CD4-positive, CD25-positive, alpha-beta regulatory T cell (primary cell): Measurements from ENCODE around the gene CNNM4. TPM values are rescaled to one million over a fixed set of nuclear protein-coding genes. Genes with fewer than 3 reads are reported as not detected.
A peak's percentile ranks its signal among the peaks of the same experiment; 100 is the strongest.

Experiments
- ATAC-seq, 2 donors: fragments of 150-1000 bp; cut with Tn5 transposase; one replicate each; pipeline ENCODE4 v1.10.0; 2021; ENCODE audit warnings: low read depth in 2 of 2, moderate number of reproducible peaks in 2 of 2, moderate library complexity in 1 of 2
- DNase-seq, 3 donors: peaks; one replicate each; pipeline versions ENCODE4 v3.0.0 to v3.0.0-alpha.2; 2012 to 2022; ENCODE audit warnings: mixed read lengths in 1 of 3
- H3K27ac ChIP-seq: one replicate; pipeline ENCODE4 v1.7.0; 2013; ENCODE audit warnings: mild to moderate bottlenecking, low read length; ENCODE audit not compliant: insufficient read depth, poor library complexity, severe bottlenecking
- H3K27me3 ChIP-seq: one replicate; pipeline ENCODE4 v1.7.0; 2013; ENCODE audit warnings: low read length; ENCODE audit not compliant: control insufficient read depth, insufficient read depth
- H3K36me3 ChIP-seq: one replicate; pipeline ENCODE4 v1.7.0; 2013; ENCODE audit warnings: mild to moderate bottlenecking, low read length, moderate library complexity; ENCODE audit not compliant: control insufficient read depth, insufficient read depth
- H3K4me1 ChIP-seq: 2 replicates; pipeline ENCODE4 v1.7.0; 2013; ENCODE audit warnings: mild to moderate bottlenecking, low read length; ENCODE audit not compliant: insufficient read depth, control insufficient read depth, poor library complexity, severe bottlenecking
- H3K4me3 ChIP-seq: one replicate; pipeline ENCODE4 v1.7.0; 2013; ENCODE audit warnings: low read depth, mild to moderate bottlenecking, low read length, moderate library complexity
- H3K9me3 ChIP-seq, 2 experiments: 1 replicate in 1 of 2; 2 replicates in 1 of 2; pipeline ENCODE4 v1.7.0; 2013; ENCODE audit warnings: low read length in 2 of 2, mild to moderate bottlenecking in 1 of 2, moderate library complexity in 1 of 2; ENCODE audit not compliant: control insufficient read depth in 2 of 2
- H3K27ac Mint-ChIP-seq, 3 donors: one replicate each; pipeline ENCODE4 v1.8.0; 2020 to 2022; ENCODE audit warnings: mild to moderate bottlenecking in 3 of 3, mixed read lengths in 3 of 3, moderate library complexity in 2 of 3
- H3K27me3 Mint-ChIP-seq: one replicate; pipeline ENCODE4 v1.8.0; 2022; ENCODE audit warnings: mild to moderate bottlenecking, mixed read lengths
- H3K36me3 Mint-ChIP-seq: one replicate; pipeline ENCODE4 v1.8.0; 2020; ENCODE audit warnings: mixed read lengths
- H3K4me1 Mint-ChIP-seq, 4 donors: one replicate each; pipeline ENCODE4 v1.8.0; 2020 to 2022; ENCODE audit warnings: mixed read lengths in 4 of 4, mild to moderate bottlenecking in 1 of 4
- H3K4me3 Mint-ChIP-seq, 4 donors: one replicate each; pipeline ENCODE4 v1.8.0; 2020 to 2022; ENCODE audit warnings: mild to moderate bottlenecking in 4 of 4, mixed read lengths in 4 of 4, moderate library complexity in 3 of 4
- H3K9me3 Mint-ChIP-seq, 7 donors: one replicate each; pipeline ENCODE4 v1.8.0; 2020 to 2022; ENCODE audit warnings: mixed read lengths in 7 of 7, mild to moderate bottlenecking in 3 of 7, moderate library complexity in 2 of 7
- polyA plus RNA-seq, 4 donors: library from polyadenylated mRNA; unstranded; fragments of 300-500 nt; fragmentation: Illumina TruSeq; gene quantifications; one replicate each; pipeline ENCODE4 v1.2.3, GENCODE V29; 2021
- total RNA-seq: library from RNA; stranded (reverse); gene quantifications from one replicate; pipeline ENCODE4 v1.2.3, GENCODE V29; 2022

The CNNM4 gene
- total and polyA plus RNA-seq, 5 donors from 2014 or later = 0.98 to 11.2 (median 3.1) TPM

- Histone ChIP-seq H3K4me1 (no peaks in the 10 kb centered on the region), H3K27ac (no peak overlapping the region), H3K4me3 (no peak overlapping the region), H3K27me3 (no peaks in the 10 kb centered on the region), H3K36me3 (peaks cover 53% of the 10 kb centered on the region), H3K9me3 (no peaks in the 10 kb centered on the region)
- Mint-ChIP-seq H3K27ac (no peak overlapping the region), H3K27me3 (no peaks in the 10 kb centered on the region), H3K9me3 (no peaks in the 10 kb centered on the region), H3K4me3 (no peak overlapping the region), H3K36me3 (peaks cover 23% of the 10 kb centered on the region), H3K4me1 (peaks cover 0 to 12% (median 7%) of the 10 kb centered on the region in 4 donors)
- no peak for ATAC-seq
- DNase-seq = no peak
Measured at GRCh38 chr2:96848264-96848663, 87.6 kb downstream of the CNNM4 start.

- Histone ChIP-seq H3K4me3 (no peak overlapping the region), H3K27me3 (no peaks in the 10 kb centered on the region), H3K9me3 (no peaks in the 10 kb centered on the region), H3K4me1 (peaks cover 18% of the 10 kb centered on the region), H3K36me3 (peaks cover 54% of the 10 kb centered on the region), H3K27ac (no peak overlapping the region)
- DNase-seq (no peak), ATAC-seq (no peak)
- Mint-ChIP-seq H3K9me3 (no peaks in the 10 kb centered on the region), H3K4me3 (peak overlapping the region in 1 of 4 donors; percentile 66), H3K27me3 (no peaks in the 10 kb centered on the region), H3K27ac (no peak overlapping the region), H3K4me1 (peaks cover 16 to 42% (median 22%) of the 10 kb centered on the region in 4 donors), H3K36me3 (peaks cover 22% of the 10 kb centered on the region)
Measured at GRCh38 chr2:96852667-96853066, 92.0 kb downstream of the CNNM4 start.

- Mint-ChIP-seq H3K27me3 (no peaks in the 10 kb centered on the region), H3K4me3 (peak overlapping the region in 2 of 4 donors; percentile 61 to 66), H3K9me3 (no peaks in the 10 kb centered on the region), H3K36me3 (peaks cover 17% of the 10 kb centered on the region), H3K4me1 (peaks cover 15 to 39% (median 22%) of the 10 kb centered on the region in 4 donors), H3K27ac (no peak overlapping the region)
- Histone ChIP-seq H3K36me3 (peaks cover 47% of the 10 kb centered on the region), H3K27ac (no peak overlapping the region), H3K27me3 (no peaks in the 10 kb centered on the region), H3K9me3 (no peaks in the 10 kb centered on the region), H3K4me1 (peaks cover 18% of the 10 kb centered on the region), H3K4me3 (no peak overlapping the region)
- DNase-seq (no peak), ATAC-seq (no peak)
Measured at GRCh38 chr2:96853321-96853720, 92.6 kb downstream of the CNNM4 start.

GRCh38 chr2:96856776-96857666 is 96.3 kb downstream of the CNNM4 start:
- Histone ChIP-seq H3K27ac (peak overlapping the region; percentile 81), H3K9me3 (no peaks in the 10 kb centered on the region), H3K4me1 (peaks cover 37% of the 10 kb centered on the region), H3K4me3 (peak overlapping the region; percentile 82), H3K36me3 (peaks cover 24% of the 10 kb centered on the region), H3K27me3 (no peaks in the 10 kb centered on the region)
- Mint-ChIP-seq H3K27ac (peak overlapping the region; percentile 87 to 94 (median 88)), H3K27me3 (no peaks in the 10 kb centered on the region), H3K4me3 (peak overlapping the region; percentile 91 to 99 (median 94)), H3K9me3 (no peaks in the 10 kb centered on the region), H3K36me3 (peaks cover 14% of the 10 kb centered on the region), H3K4me1 (peaks cover 16 to 52% (median 34%) of the 10 kb centered on the region in 4 donors)
- ATAC-seq (no peak), DNase-seq (peak in 1 of 3 donors; percentile 69)

GRCh38 chr2:96857667-96858372 is 97.1 kb downstream of the CNNM4 start, which contains the start of gene ANKRD39:
Gene ANKRD39, minus strand, starts transcription at chr2:96858016. Its CDS starts 29 bp downstream, at chr2:96857987.
- ATAC-seq = peak; percentile 93 to 95
- Mint-ChIP-seq H3K4me3 (peak within 1 kb of the TSS; percentile 91 to 99 (median 94)), H3K27ac (peak within 1 kb of the TSS; percentile 87 to 94 (median 88)), H3K36me3 (peaks cover 12% of the 10 kb centered on the region), H3K9me3 (peaks cover 0 to 1% (median 0%) of the 10 kb centered on the region in 7 donors), H3K4me1 (peaks cover 16 to 50% (median 33%) of the 10 kb centered on the region in 4 donors), H3K27me3 (no peaks in the 10 kb centered on the region)
- Histone ChIP-seq H3K9me3 (no peaks in the 10 kb centered on the region), H3K4me1 (peaks cover 37% of the 10 kb centered on the region), H3K36me3 (peaks cover 20% of the 10 kb centered on the region), H3K4me3 (peak within 1 kb of the TSS; percentile 82), H3K27ac (peak within 1 kb of the TSS; percentile 81), H3K27me3 (no peaks in the 10 kb centered on the region)
- peak; percentile 95 to 99 (median 98) for DNase-seq

- no peak overlapping the region for H3K27ac ChIP-seq
- H3K27ac Mint-ChIP-seq = peak overlapping the region in 2 of 3 donors; percentile 75 to 86
- ATAC-seq = no peak
- H3K4me1 Mint-ChIP-seq = peaks cover 16 to 48% (median 29%) of the 10 kb centered on the region in 4 donors
- H3K9me3 Mint-ChIP-seq = peaks cover 0 to 1% (median 0%) of the 10 kb centered on the region in 7 donors
- peaks cover 18% of the 10 kb centered on the region for H3K36me3 ChIP-seq
- H3K27me3 Mint-ChIP-seq = no peaks in the 10 kb centered on the region
- H3K36me3 Mint-ChIP-seq = peaks cover 8% of the 10 kb centered on the region
- no peak for DNase-seq
- H3K4me3 Mint-ChIP-seq = peak overlapping the region; percentile 89 to 99 (median 92)
- no peaks in the 10 kb centered on the region for H3K9me3 ChIP-seq
- no peaks in the 10 kb centered on the region for H3K27me3 ChIP-seq
- H3K4me3 ChIP-seq = no peak overlapping the region
- peaks cover 37% of the 10 kb centered on the region for H3K4me1 ChIP-seq
Measured at GRCh38 chr2:96859099-96859649, 98.5 kb downstream of the CNNM4 start.

GRCh38 chr2:96859681-96860064 is 99.0 kb downstream of the CNNM4 start:
- H3K4me1 ChIP-seq = peaks cover 37% of the 10 kb centered on the region
- peak overlapping the region in 3 of 4 donors; percentile 89 to 99 (median 93) for H3K4me3 Mint-ChIP-seq

More at GRCh38 chr2:96859681-96860064, 99.0 kb downstream of the CNNM4 start:
- peaks cover 15 to 48% (median 26%) of the 10 kb centered on the region in 4 donors for H3K4me1 Mint-ChIP-seq
- no peaks in the 10 kb centered on the region for H3K27me3 Mint-ChIP-seq
- H3K9me3 ChIP-seq = no peaks in the 10 kb centered on the region
- peaks cover 0 to 1% (median 0%) of the 10 kb centered on the region in 7 donors for H3K9me3 Mint-ChIP-seq
- H3K36me3 Mint-ChIP-seq = peaks cover 8% of the 10 kb centered on the region
- no peaks in the 10 kb centered on the region for H3K27me3 ChIP-seq
- no peak for DNase-seq
- ATAC-seq = no peak
- H3K27ac Mint-ChIP-seq = peak overlapping the region in 2 of 3 donors; percentile 75 to 86
- no peak overlapping the region for H3K4me3 ChIP-seq
- H3K36me3 ChIP-seq = peaks cover 19% of the 10 kb centered on the region
- no peak overlapping the region for H3K27ac ChIP-seq
